A673 (cell line): ENCODE measurements around the gene VARS2. TPM values are rescaled to one million over a fixed set of nuclear protein-coding genes. Genes with fewer than 3 reads are reported as not detected.
"Not testable (repeated sequence)": the region's sequence is repeated elsewhere in the genome, so short reads cannot be mapped to it uniquely, and the experiment has no call there.

ENCODE experiments used
- Bru-seq: library from RNA; stranded (reverse); fragments of 400-500 nt; gene quantifications from one replicate; lab custom pipeline; 2021; lab: Mats Ljungman, UMichigan
- BruChase-seq, 2 experiments: library from RNA; stranded (reverse); fragments of 400-500 nt; gene quantifications; one replicate each; lab custom pipeline; 2021; lab: Mats Ljungman, UMichigan
- BruUV-seq: library from RNA; stranded (reverse); fragments of 400-500 nt; replicated peaks from 2 replicates; lab custom pipeline; 2021; lab: Mats Ljungman, UMichigan
- CTCF ChIA-PET: fragments of 300-600 bp; sonication (Branson Sonifier 250); formaldehyde crosslinking; loops from one replicate; lab custom pipeline; 2022; ENCODE audit warnings: antibody characterized with exemption; lab: Charles Lee
- POLR2A ChIA-PET: fragments of 300-600 bp; sonication (Branson Sonifier 250); formaldehyde crosslinking; loops from one replicate; lab custom pipeline; 2022; ENCODE audit warnings: antibody characterized with exemption; ENCODE audit not compliant: low non-redundant PET; lab: Charles Lee
- DNase-seq: peaks from one replicate; pipeline ENCODE4 v3.0.0-alpha.2; 2015; ENCODE audit warnings: low spot score
- H3K27ac ChIP-seq: fragments of 200-600 bp; sonication (generic); 2 replicates; pipeline ENCODE4 v1.5.1; 2016; ENCODE audit warnings: mixed run types, low read depth, mild to moderate bottlenecking, mixed read lengths, antibody characterized with exemption, low read length; ENCODE audit not compliant: poor library complexity, severe bottlenecking
- H3K27me3 ChIP-seq: fragments of 200-600 bp; sonication (generic); replicated peaks from 2 replicates; pipeline ENCODE4 v1.6.1; 2017; ENCODE audit warnings: mixed run types, low read depth, mild to moderate bottlenecking, mixed read lengths, antibody characterized with exemption, low read length; ENCODE audit not compliant: insufficient read depth, poor library complexity
- H3K36me3 ChIP-seq: fragments of 200-600 bp; sonication (generic); 2 replicates; pipeline ENCODE4 v1.6.1; 2016; ENCODE audit warnings: mixed run types, mild to moderate bottlenecking, mixed read lengths, antibody characterized with exemption, low read length; ENCODE audit not compliant: insufficient read depth, poor library complexity, severe bottlenecking
- H3K4me1 ChIP-seq: fragments of 200-600 bp; sonication (generic); 2 replicates; pipeline ENCODE4 v1.6.1; 2017; ENCODE audit warnings: mixed run types, mild to moderate bottlenecking, mixed read lengths, antibody characterized with exemption, low read length; ENCODE audit not compliant: insufficient read depth, poor library complexity, severe bottlenecking
- H3K4me3 ChIP-seq: fragments of 200-600 bp; sonication (generic); 2 replicates; pipeline ENCODE4 v1.5.1; 2016; ENCODE audit warnings: low read depth, mixed run types, mild to moderate bottlenecking, mixed read lengths, low read length; ENCODE audit not compliant: poor library complexity, severe bottlenecking
- H3K9me3 ChIP-seq: fragments of 200-600 bp; sonication (generic); 2 replicates; pipeline ENCODE4 v1.6.1; 2016; ENCODE audit warnings: mixed run types, low read depth, mild to moderate bottlenecking, mixed read lengths, antibody characterized with exemption, low read length; ENCODE audit not compliant: poor library complexity, severe bottlenecking
- CTCF ChIP-seq: fragments of 300-800, 200-600 bp; sonication (generic); conservative IDR thresholded peaks from 2 replicates; pipeline ENCODE4 v1.5.1; 2017; ENCODE audit warnings: low read depth, mild to moderate bottlenecking, antibody characterized with exemption, low read length, moderate library complexity, mixed read lengths
- EZH2 ChIP-seq: fragments of 200-600 bp; sonication (generic); IDR thresholded peaks from 2 replicates; pipeline ENCODE4 v1.6.1; 2017; ENCODE audit warnings: borderline replicate concordance, low read depth, mild to moderate bottlenecking, mixed read lengths, antibody characterized with exemption, low read length; ENCODE audit not compliant: poor library complexity, severe bottlenecking
- intact Hi-C: fragments of 100-400 bp; cut with micrococcal nuclease; formaldehyde crosslinking; loops from one replicate; pipeline ENCODE4 v1.10.0; 2022; ENCODE audit not compliant: unreplicated experiment
- long read RNA-seq: library from polyadenylated mRNA; stranded (forward); transcript quantifications from one replicate; pipeline ENCODE4 v2.0.0, GENCODE V29; 2022
- total RNA-seq: library from RNA; stranded (reverse); gene quantifications from 2 replicates; pipeline ENCODE4 v1.2.3, GENCODE V29; 2021

Gene VARS2
- 48.4 and 53.4 TPM in 2 replicates for total RNA-seq
- percentile 60 among the genes with signal in this experiment for Bru-seq, nascent RNA
- percentile 76 among the genes with signal in this experiment for BruChase-seq, experiment 1, labeled RNA remaining after a 2-hour chase
- BruChase-seq, experiment 2, labeled RNA remaining after a 6-hour chase, result percentile 89 among the genes with signal in this experiment
- long read RNA-seq, full-length matches to known transcripts, result 1 of 44 reads
- long read RNA-seq, partial matches to known transcripts, result 9 of 44 reads
- long read RNA-seq, other reads (novel, unspliced or antisense), result 34 of 44 reads

- Histone ChIP-seq H3K4me3 (peak within 1 kb of the TSS; percentile 62), H3K36me3 (peaks cover 28% of the 10 kb centered on the region), H3K27ac (peak within 1 kb of the TSS; percentile 75), H3K27me3 (no peaks in the 10 kb centered on the region), H3K9me3 (no peaks in the 10 kb centered on the region), H3K4me1 (peaks cover 13% of the 10 kb centered on the region)
- TF ChIP-seq EZH2 (no peak), CTCF (peak; percentile 40)
- CTCF ChIA-PET, result interaction anchor here (0.6 to 3.5 kb wide), 4 partner anchors 29 to 235 kb away, joined by 3 to 37 read pairs (median 13); no protein-coding TSS in a partner anchor
- POLR2A ChIA-PET, result no interaction called here
- DNase-seq, result peak; percentile 89
- intact Hi-C loops, result loop anchor here (2.0 kb wide), 1 partner anchor 129 kb away; no protein-coding TSS in a partner anchor
- BruUV-seq, result TSS peak; percentile 60
Observed at GRCh38 chr6:30914076-30914853, at the start of gene VARS2. TSS of gene VARS2 (plus strand) at chr6:30914238. CDS start at chr6:30914837, 599 bp downstream.

- CTCF ChIA-PET, result no interaction called here
- intact Hi-C loops, result no loop called here
- Histone ChIP-seq H3K27ac (no peak overlapping the region), H3K4me1 (no peaks in the 10 kb centered on the region), H3K27me3 (no peaks in the 10 kb centered on the region), H3K9me3 (no peaks in the 10 kb centered on the region), H3K4me3 (no peak overlapping the region), H3K36me3 (no peaks in the 10 kb centered on the region)
- DNase-seq, result no peak
- no TSS peak for BruUV-seq
- TF ChIP-seq CTCF (no peak), EZH2 (no peak)
- POLR2A ChIA-PET, result no interaction called here
Observed at GRCh38 chr6:30864325-30864724, 49.7 kb upstream of the VARS2 start.

GRCh38 chr6:30869241-30869749 lies 44.7 kb upstream of the VARS2 start:
- BruUV-seq, H3K36me3 ChIP-seq, H3K27me3 ChIP-seq, H3K4me1 ChIP-seq, H3K4me3 ChIP-seq, H3K27ac ChIP-seq, POLR2A ChIA-PET, intact Hi-C loops, DNase-seq, CTCF ChIA-PET: not testable (repeated sequence)
- H3K9me3 ChIP-seq, result peaks cover 25% of the 10 kb centered on the region
